OCI-LY7 (cell line): ENCODE data around the gene IRGC.

Source experiments
- CTCF ChIP-seq: fragments of 200-600 bp; sonication (generic); conservative IDR thresholded peaks from 2 replicates; pipeline ENCODE4 v1.5.1; 2014; ENCODE audit warnings: mild to moderate bottlenecking, antibody characterized with exemption, low read length, moderate library complexity, mixed read lengths
- EZH2phosphoT487 ChIP-seq: fragments of 200-600 bp; sonication (generic); IDR thresholded peaks from 2 replicates; pipeline ENCODE4 v1.6.1; 2018; ENCODE audit warnings: low read depth, borderline replicate concordance, mild to moderate bottlenecking, mixed run types, antibody characterized with exemption, low read length, moderate library complexity, mixed read lengths

- TF ChIP-seq CTCF, result no peak
- no peak for TF ChIP-seq EZH2phosphoT487
Measured at GRCh38 chr19:43752287-43752875, 36.5 kb downstream of the IRGC start.
